Upper lobe of right lung (tissue), 1 donor: ENCODE data around the gene CDRT4. TPM values are rescaled to one million over a fixed set of nuclear protein-coding genes. Genes with fewer than 3 reads are reported as not detected.

ENCODE experiments used
- ATAC-seq: fragments of 200-7000 bp; cut with Tn5 transposase; one replicate; pipeline ENCODE4 v1.9.1; 2020; ENCODE audit warnings: mild to moderate bottlenecking, moderate library complexity
- DNase-seq: peaks from one replicate; pipeline ENCODE4 v3.0.0-alpha.2; 2020
- H3K27ac ChIP-seq: fragments of 200-600 bp; one replicate; pipeline ENCODE4 v1.8.0; 2022
- H3K27me3 ChIP-seq: fragments of 200-600 bp; one replicate; pipeline ENCODE4 v1.8.0; 2022; ENCODE audit warnings: mild to moderate bottlenecking
- H3K36me3 ChIP-seq: fragments of 200-600 bp; one replicate; pipeline ENCODE4 v1.8.0; 2022
- H3K4me1 ChIP-seq: fragments of 200-600 bp; one replicate; pipeline ENCODE4 v1.8.0; 2022
- H3K4me3 ChIP-seq: fragments of 200-600 bp; one replicate; pipeline ENCODE4 v1.8.0; 2022; ENCODE audit warnings: mild to moderate bottlenecking
- H3K9me3 ChIP-seq: fragments of 200-600 bp; one replicate; pipeline ENCODE4 v1.8.0; 2022
- intact Hi-C: fragments of 100-400 bp; cut with DNase I; formaldehyde crosslinking; loops from one replicate; pipeline ENCODE4 v1.11.0; 2022
- total RNA-seq: library from RNA; stranded (reverse); fragmentation: NEBNext Ultra II Directional; extraction: Animal tissue kit (Norgen Biotek cat#: 25700); gene quantifications from one replicate; pipeline ENCODE4 v1.2.1, GENCODE V29; 2021
- TF ChIP-seq, protein P1 (sequence below): fragments of 200-600 bp; IDR thresholded peaks from one replicate; pipeline ENCODE4 v1.8.0; 2022; ENCODE audit warnings: antibody characterized with exemption
- donor health status: DM: no; HTN: yes; CAD: no; lungs with severe emphysema.

The CDRT4 gene
- total RNA-seq, 1 donor from 2014 or later: 9.0 TPM

DNA sequence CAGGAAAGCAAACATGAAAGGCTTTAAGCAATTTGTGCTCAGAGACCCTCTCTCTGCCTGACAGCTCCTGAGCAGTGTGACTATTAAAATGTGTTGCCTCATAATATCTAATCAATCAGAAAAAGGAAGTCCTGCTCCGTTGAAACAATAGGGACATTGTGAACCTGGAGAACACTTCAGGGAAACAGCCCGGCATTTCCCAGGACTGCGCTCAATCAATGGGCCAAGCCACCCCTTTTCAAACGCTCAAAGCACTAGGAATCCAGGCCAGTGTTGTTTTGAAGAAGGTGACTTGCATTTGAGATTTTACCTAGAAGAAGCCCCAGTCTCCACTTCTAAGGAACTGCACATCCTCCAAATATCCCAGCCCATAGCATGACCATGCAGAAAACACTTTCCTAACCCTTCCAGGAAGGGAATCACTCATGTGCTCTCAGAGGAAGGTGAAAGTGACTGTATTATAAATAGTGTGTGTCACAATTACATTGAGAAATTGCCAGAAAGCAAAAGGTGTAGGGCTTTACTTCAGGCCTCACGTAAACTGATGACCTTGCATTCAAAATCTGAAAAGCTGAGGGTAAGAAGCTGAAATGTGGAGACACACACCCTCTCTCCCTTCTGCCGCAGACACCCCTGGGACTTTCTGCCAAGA lies 19.4 kb downstream of the CDRT4 start:
- no peaks in the 10 kb centered on the region for H3K27me3 ChIP-seq
- H3K36me3 ChIP-seq: no peaks in the 10 kb centered on the region
- peak overlapping the region; percentile 70 for H3K27ac ChIP-seq
- H3K9me3 ChIP-seq: no peaks in the 10 kb centered on the region
- DNase-seq: no peak
- TF ChIP-seq, protein P1, sequence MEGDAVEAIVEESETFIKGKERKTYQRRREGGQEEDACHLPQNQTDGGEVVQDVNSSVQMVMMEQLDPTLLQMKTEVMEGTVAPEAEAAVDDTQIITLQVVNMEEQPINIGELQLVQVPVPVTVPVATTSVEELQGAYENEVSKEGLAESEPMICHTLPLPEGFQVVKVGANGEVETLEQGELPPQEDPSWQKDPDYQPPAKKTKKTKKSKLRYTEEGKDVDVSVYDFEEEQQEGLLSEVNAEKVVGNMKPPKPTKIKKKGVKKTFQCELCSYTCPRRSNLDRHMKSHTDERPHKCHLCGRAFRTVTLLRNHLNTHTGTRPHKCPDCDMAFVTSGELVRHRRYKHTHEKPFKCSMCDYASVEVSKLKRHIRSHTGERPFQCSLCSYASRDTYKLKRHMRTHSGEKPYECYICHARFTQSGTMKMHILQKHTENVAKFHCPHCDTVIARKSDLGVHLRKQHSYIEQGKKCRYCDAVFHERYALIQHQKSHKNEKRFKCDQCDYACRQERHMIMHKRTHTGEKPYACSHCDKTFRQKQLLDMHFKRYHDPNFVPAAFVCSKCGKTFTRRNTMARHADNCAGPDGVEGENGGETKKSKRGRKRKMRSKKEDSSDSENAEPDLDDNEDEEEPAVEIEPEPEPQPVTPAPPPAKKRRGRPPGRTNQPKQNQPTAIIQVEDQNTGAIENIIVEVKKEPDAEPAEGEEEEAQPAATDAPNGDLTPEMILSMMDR: no peak
- H3K4me3 ChIP-seq: no peak overlapping the region
- ATAC-seq: peak; percentile 28
- peaks cover 6% of the 10 kb centered on the region for H3K4me1 ChIP-seq
- intact Hi-C loops: no loop called here

DNA sequence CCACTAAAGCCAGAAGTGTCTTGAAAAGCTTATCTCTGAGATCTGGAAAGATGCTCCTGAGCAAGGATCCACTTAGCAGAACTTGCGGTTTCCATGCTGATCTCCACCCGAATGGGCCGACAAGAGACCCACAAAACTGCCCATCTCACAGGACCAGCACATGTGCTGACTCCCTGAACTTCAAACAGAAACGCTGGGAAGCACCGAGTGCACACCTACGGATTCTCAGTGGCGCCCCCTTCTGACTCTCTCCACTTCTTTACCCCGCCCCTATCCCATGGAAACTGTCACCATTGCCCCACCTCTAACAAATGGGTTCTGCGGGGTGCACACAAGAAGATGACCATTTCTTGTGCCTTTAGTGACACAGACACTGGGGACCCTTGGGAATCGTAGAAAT lies 21.4 kb downstream of the CDRT4 start:
- intact Hi-C loops: no loop called here
- H3K36me3 ChIP-seq: no peaks in the 10 kb centered on the region
- peaks cover 5% of the 10 kb centered on the region for H3K4me1 ChIP-seq
- H3K27me3 ChIP-seq: no peaks in the 10 kb centered on the region
- H3K4me3 ChIP-seq: no peak overlapping the region
- DNase-seq: no peak
- TF ChIP-seq, protein P1: peak; percentile 18
- H3K27ac ChIP-seq: no peak overlapping the region
- H3K9me3 ChIP-seq: no peaks in the 10 kb centered on the region
- ATAC-seq: peak; percentile 12

DNA sequence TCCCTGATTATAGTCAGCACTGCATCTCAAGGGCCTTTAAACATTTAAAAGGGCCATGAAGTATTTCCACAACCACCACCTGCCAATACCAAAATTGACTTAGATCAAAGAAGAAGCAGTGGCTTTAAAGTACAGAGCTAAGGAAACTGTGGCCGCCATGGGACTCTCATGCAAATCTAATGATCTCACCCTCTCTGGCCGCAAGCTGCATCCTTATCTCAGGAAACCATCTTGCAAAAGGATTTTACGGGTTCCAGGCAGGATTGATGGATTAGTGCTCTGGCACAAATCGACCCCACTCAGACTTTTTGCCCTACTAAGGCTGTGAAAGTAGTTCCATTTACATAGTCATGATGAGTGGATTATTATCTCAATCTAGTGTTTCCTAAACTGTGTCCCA lies 22.6 kb downstream of the CDRT4 start:
- no peaks in the 10 kb centered on the region for H3K36me3 ChIP-seq
- no peak for DNase-seq
- H3K27me3 ChIP-seq: no peaks in the 10 kb centered on the region
- no peaks in the 10 kb centered on the region for H3K9me3 ChIP-seq
- peaks cover 5% of the 10 kb centered on the region for H3K4me1 ChIP-seq
- no peak for ATAC-seq
- TF ChIP-seq, protein P1: no peak
- peak overlapping the region; percentile 51 for H3K27ac ChIP-seq
- no peak overlapping the region for H3K4me3 ChIP-seq
- intact Hi-C loops: no loop called here

DNA sequence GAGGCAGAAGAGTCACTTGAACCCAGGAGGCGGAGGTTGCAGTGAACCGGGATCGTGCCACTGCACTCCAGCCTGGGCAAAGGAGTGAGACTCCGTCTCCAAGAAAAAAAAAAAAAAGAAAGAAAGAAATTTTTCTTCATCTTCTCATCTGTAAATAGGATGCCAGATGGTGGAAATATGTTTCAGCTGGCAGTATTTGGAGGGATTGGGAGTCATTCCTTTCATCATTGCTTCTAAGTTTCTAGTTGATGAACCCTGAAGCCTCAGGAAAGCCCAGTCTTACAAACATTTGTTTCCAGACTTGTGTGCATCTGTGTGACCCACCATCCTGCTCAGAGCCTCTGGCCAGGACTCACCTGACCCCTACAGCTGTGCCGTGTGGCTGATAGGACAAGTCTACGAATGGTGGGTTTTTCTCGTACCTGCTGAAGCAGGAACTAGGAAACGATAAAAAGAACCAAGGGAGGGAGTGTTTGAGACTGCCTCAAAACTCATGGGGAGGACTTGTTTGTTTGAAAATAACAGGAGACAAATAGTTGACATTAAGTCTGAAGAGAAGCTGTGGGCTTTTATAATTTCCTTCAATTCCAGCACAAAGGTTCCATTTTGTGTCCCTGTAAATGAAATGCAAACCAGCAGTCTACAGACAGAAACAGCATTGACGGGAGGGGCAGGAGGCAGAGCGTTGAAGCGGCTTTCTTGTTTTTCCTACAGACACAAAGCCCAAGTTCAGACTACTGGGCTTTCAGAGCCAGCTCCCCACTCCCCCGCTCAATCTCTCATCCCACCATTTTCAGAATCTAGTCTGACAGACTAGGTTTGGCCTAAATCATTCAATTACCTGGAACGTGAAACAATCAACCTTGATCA lies 24.9 kb downstream of the CDRT4 start:
- Histone ChIP-seq H3K27me3 (no peaks in the 10 kb centered on the region), H3K9me3 (no peaks in the 10 kb centered on the region), H3K4me3 (no peak overlapping the region), H3K36me3 (no peaks in the 10 kb centered on the region), H3K27ac (no peak overlapping the region), H3K4me1 (peaks cover 5% of the 10 kb centered on the region)
- no peak for ATAC-seq
- intact Hi-C loops: no loop called here
- TF ChIP-seq, protein P1: no peak
- no peak for DNase-seq

DNA sequence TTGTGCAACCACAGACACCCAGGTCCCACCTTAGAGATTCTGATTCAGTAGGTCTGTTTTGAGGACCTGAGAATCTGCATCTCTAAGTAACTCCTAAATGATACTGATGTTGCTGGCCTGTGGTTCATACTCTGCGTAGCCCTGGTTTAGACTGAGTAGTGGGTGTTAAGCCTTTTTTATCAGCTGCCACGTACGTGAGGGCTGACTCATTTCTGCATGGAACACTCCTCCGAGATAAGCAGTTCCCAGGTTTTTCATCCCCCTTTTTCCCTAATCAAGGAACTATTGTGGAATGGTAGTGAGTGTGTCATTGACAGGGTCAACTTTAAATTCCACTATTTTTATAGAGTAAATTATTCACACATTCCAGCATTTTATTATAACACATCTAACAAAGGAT lies 26.1 kb downstream of the CDRT4 start:
- intact Hi-C loops: no loop called here
- H3K4me3 ChIP-seq: no peak overlapping the region
- no peak for ATAC-seq
- no peaks in the 10 kb centered on the region for H3K27me3 ChIP-seq
- H3K9me3 ChIP-seq: no peaks in the 10 kb centered on the region
- TF ChIP-seq, protein P1: no peak
- H3K36me3 ChIP-seq: no peaks in the 10 kb centered on the region
- no peak overlapping the region for H3K27ac ChIP-seq
- DNase-seq: no peak
- peaks cover 15% of the 10 kb centered on the region for H3K4me1 ChIP-seq
